ENCODE results near the gene ADARB1. TPM values are rescaled to one million over a fixed set of nuclear protein-coding genes. Genes with fewer than 3 reads are reported as not detected.

The ADARB1 gene
- total and polyA plus RNA-seq, 9 of the 15 experiments (the other 6 are each of a cell fraction or from before 2014, with no cell fraction given), result 6.7 to 16.0 (median 8.3) TPM

- BruUV-seq (replicated peaks), result no TSS peak
- in situ Hi-C loops (cut with MboI) (no loop called here), intact Hi-C loops (cut with micrococcal nuclease) (no loop called here)
- no peak overlapping the region for H3K4me2 ChIP-seq (ENCODE audit: insufficient read depth, low read length)
- H3K4me3 ChIP-seq, result no peak overlapping the region
- H3K27ac ChIP-seq (ENCODE audit: extremely low read depth, low read depth, low read length), result no peak overlapping the region
- H3K27me3 ChIP-seq (ENCODE audit: control insufficient read depth in 2 of 2, insufficient read depth in 2 of 2, low read length in 2 of 2), result no peaks in the 10 kb centered on the region
- CTCF ChIA-PET (ENCODE audit: low intra/inter-chr PET ratio), result no interaction called here
- DNase-seq (ENCODE audit: extremely low read depth in 1 of 4, low spot score in 3 of 4) (no peak), ATAC-seq (no peak), FAIRE-seq (no peak)
- TF ChIP-seq RNF2 (IDR thresholded peaks at IDR 0.05) (no peak), CTCF (IDR thresholded peaks at IDR 0.05 in 2 of 3, conservative IDR thresholded peaks at IDR 0.05 in 1 of 3; ENCODE audit: insufficient read depth in 2 of 3, low read depth in 1 of 3, low read length in 3 of 3) (0 out of 6 replicates have a peak, but pooled peaks of 1 of the 3 experiments have one; percentile 17)
- no peak overlapping the region for H2AFZ ChIP-seq (ENCODE audit: low read depth, low read length)
- no peaks in the 10 kb centered on the region for H4K20me1 ChIP-seq (replicated peaks; ENCODE audit: control insufficient read depth, insufficient read depth, low read length)
- no peaks in the 10 kb centered on the region for H3K9me1 ChIP-seq (ENCODE audit: control insufficient read depth, insufficient read depth, low read length)
- WGBS (ENCODE audit: insufficient coverage, low coverage, missing lambda C conversion rate), result 5% methylated on average over 3 of the region's 3 CpGs
- H3K9ac ChIP-seq (ENCODE audit: insufficient read depth in 1 of 2, low read depth in 2 of 2, low read length in 2 of 2), result no peak overlapping the region
- no peaks in the 10 kb centered on the region for H3K79me2 ChIP-seq (ENCODE audit: control insufficient read depth, insufficient read depth, low read length)
- no peaks in the 10 kb centered on the region for H3K36me3 ChIP-seq (ENCODE audit: control insufficient read depth, insufficient read depth, low read length)
- H3K9me3 ChIP-seq (replicated peaks; ENCODE audit: control insufficient read depth, insufficient read depth, low read depth, low read length), result peaks cover 5% of the 10 kb centered on the region; the same call in 1 of the 2 replicates
- POLR2A ChIA-PET, result no interaction called here
- no peaks in the 10 kb centered on the region for H3K4me1 ChIP-seq (replicated peaks in 1 of 2; ENCODE audit: control insufficient read depth in 2 of 2, insufficient read depth in 2 of 2, low read length in 2 of 2)
Measured at GRCh38 chr21:45192332-45192731, 118.0 kb downstream of the ADARB1 start.

GRCh38 chr21:45196620-45197019 lies 122.2 kb downstream of the ADARB1 start:
- in situ Hi-C loops (cut with MboI), result no loop called here
- Histone ChIP-seq H3K4me3 (no peak overlapping the region), H3K9ac (ENCODE audit: insufficient read depth in 1 of 2, low read depth in 2 of 2, low read length in 2 of 2) (no peak overlapping the region), H3K36me3 (ENCODE audit: control insufficient read depth, insufficient read depth, low read length) (no peaks in the 10 kb centered on the region), H3K27ac (ENCODE audit: extremely low read depth, low read depth, low read length) (no peak overlapping the region), H3K4me1 (replicated peaks in 1 of 2; ENCODE audit: control insufficient read depth in 2 of 2, insufficient read depth in 2 of 2, low read length in 2 of 2) (no peaks in the 10 kb centered on the region), H4K20me1 (replicated peaks; ENCODE audit: control insufficient read depth, insufficient read depth, low read length) (no peaks in the 10 kb centered on the region), H3K9me1 (ENCODE audit: control insufficient read depth, insufficient read depth, low read length) (no peaks in the 10 kb centered on the region), H3K9me3 (replicated peaks; ENCODE audit: control insufficient read depth, insufficient read depth, low read depth, low read length) (no peaks in the 10 kb centered on the region), H3K79me2 (ENCODE audit: control insufficient read depth, insufficient read depth, low read length) (no peaks in the 10 kb centered on the region), H2AFZ (ENCODE audit: low read depth, low read length) (no peak overlapping the region), H3K4me2 (ENCODE audit: insufficient read depth, low read length) (no peak overlapping the region), H3K27me3 (ENCODE audit: control insufficient read depth in 2 of 2, insufficient read depth in 2 of 2, low read length in 2 of 2) (peaks cover 6 to 22% of the 10 kb centered on the region in 2 experiments; a peak in 3 of 5 replicates)
- POLR2A ChIA-PET, result interaction anchor here (0.6 to 0.7 kb wide), 3 partner anchors 12 to 253 kb away, joined by 3 read pairs; no protein-coding TSS in a partner anchor
- ATAC-seq (no peak), DNase-seq (ENCODE audit: extremely low read depth in 1 of 4, low spot score in 3 of 4) (no peak), FAIRE-seq (no peak)
- no TSS peak for BruUV-seq (replicated peaks)
- 37% methylated on average over 5 of the region's 5 CpGs for WGBS (ENCODE audit: insufficient coverage, low coverage, missing lambda C conversion rate)
- CTCF ChIA-PET (ENCODE audit: low intra/inter-chr PET ratio), result no interaction called here
- intact Hi-C loops (cut with micrococcal nuclease), result no loop called here
- TF ChIP-seq CHD2 (IDR thresholded peaks at IDR 0.05; ENCODE audit: low read depth, low read length) (no peak), ZNF41 (CRISPR knock-in tag; conservative IDR thresholded peaks at IDR 0.05) (no peak), MED1 (CRISPR knock-in tag; IDR thresholded peaks at IDR 0.05; ENCODE audit: borderline replicate concordance) (no peak), TRIM25 (IDR thresholded peaks at IDR 0.05; ENCODE audit: borderline replicate concordance) (no peak), HBP1 (CRISPR knock-in tag; IDR thresholded peaks at IDR 0.05) (no peak), CBX3 (IDR thresholded peaks at IDR 0.05; ENCODE audit: borderline replicate concordance in 1 of 2, low read length in 2 of 2) (no peak), NFXL1 (CRISPR knock-in tag; IDR thresholded peaks at IDR 0.05) (no peak), LCOR (CRISPR knock-in tag; IDR thresholded peaks at IDR 0.05) (no peak), ZNF239 (CRISPR knock-in tag; IDR thresholded peaks at IDR 0.05) (no peak), TBL1XR1 (IDR thresholded peaks at IDR 0.05; ENCODE audit: low read length in 2 of 2) (no peak)

Data from K562 (cell line).